ENCODE data around the gene IL27RA.
"Not testable (repeated sequence)": the region's sequence is repeated elsewhere in the genome, so short reads cannot be mapped to it uniquely, and the experiment has no call there.

IL27RA gene

DNA sequence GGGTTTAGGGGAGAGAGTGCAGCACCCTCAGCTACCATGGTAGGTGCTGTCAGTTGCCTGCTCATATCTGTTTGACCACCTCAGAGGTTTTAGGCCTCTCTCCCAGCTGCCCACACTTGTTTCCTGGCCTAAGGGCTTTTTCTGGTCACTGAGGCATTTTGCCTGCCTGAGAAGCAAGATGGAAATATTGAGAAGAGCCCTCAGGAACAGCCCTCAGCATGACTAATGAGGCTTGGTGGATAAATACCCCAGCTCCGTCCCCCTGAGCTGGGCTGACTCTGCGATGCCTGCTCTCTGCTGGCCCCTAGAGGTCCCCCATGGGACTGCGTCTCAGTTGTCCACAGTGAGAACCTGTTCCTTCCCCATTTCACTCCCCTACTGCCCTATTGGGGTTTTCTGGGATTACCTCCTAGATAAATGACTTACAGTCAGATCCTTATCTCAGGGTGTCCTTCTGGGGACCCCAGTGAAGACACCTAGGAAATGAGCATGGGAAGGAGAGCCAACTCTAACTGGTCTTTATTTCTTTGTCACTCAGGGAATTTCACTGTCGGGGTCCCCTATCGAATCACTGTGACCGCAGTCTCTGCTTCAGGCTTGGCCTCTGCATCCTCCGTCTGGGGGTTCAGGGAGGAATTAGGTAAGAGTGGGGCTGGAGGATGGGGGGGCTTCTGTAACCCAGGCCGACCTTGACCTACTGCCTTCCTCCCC lies 17.0 kb downstream of the IL27RA start:
- Histone ChIP-seq H3K36me3 (ENCODE audit: control insufficient read depth, insufficient read depth, low read length) (no peaks in the 10 kb centered on the region), H3K9ac (ENCODE audit: low read length) (no peak overlapping the region), H3K4me3 (ENCODE audit: low read length) (no peak overlapping the region), H3K9me3 (ENCODE audit: control insufficient read depth, low read length) (no peaks in the 10 kb centered on the region), H3K4me1 (ENCODE audit: control insufficient read depth, insufficient read depth, low read length) (no peaks in the 10 kb centered on the region), H3K27me3 (ENCODE audit: control insufficient read depth, insufficient read depth, low read length) (no peaks in the 10 kb centered on the region)

DNA sequence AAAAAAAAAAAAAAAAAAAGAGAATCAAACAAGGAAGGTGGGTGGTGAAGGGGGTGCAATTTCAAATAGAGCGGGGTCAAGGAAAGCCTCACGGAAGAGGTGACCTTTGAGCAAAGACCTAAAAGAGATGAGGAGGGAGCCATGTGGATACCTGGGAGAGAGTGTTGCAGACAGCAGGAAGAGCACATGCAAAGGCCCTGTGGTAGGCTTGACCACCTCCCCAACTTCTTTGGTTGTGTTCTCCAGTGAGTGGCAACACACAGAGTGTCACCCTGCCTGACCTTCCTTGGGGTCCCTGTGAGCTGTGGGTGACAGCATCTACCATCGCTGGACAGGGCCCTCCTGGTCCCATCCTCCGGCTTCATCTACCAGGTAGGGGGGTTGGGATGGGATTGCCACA lies 18.9 kb downstream of the IL27RA start:
- H3K36me3 ChIP-seq (ENCODE audit: control insufficient read depth, insufficient read depth, low read length): no peaks in the 10 kb centered on the region
- no peak overlapping the region for H3K9ac ChIP-seq (ENCODE audit: low read length)
- no peaks in the 10 kb centered on the region for H3K27me3 ChIP-seq (ENCODE audit: control insufficient read depth, insufficient read depth, low read length)
- H3K9me3 ChIP-seq (ENCODE audit: control insufficient read depth, low read length): no peaks in the 10 kb centered on the region
- no peaks in the 10 kb centered on the region for H3K4me1 ChIP-seq (ENCODE audit: control insufficient read depth, insufficient read depth, low read length)
- H3K4me3 ChIP-seq (ENCODE audit: low read length): no peak overlapping the region

DNA sequence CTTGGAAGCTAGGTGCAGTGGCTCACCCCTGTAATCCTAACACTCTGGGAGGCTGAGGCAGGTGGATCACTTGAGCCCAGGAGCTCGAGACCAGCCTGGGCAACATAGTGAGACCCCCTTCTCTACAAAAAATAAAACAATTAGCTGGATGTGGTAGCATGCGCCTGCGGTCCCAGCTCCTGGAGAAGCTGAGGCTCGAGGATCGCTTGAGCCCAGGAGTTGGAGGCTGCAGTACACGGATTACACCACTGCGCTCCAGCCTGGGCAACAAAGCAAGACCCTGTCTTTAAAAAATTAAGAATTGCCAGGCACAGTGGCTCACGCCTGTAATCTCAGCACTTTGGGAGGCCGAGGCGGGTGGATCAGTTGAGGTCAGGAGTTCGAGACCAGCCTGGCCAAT lies 19.4 kb downstream of the IL27RA start:
- not testable (repeated sequence) for H3K36me3 ChIP-seq (ENCODE audit: control insufficient read depth, insufficient read depth, low read length); H3K9ac ChIP-seq (ENCODE audit: low read length); H3K27me3 ChIP-seq (ENCODE audit: control insufficient read depth, insufficient read depth, low read length); H3K4me3 ChIP-seq (ENCODE audit: low read length); H3K9me3 ChIP-seq (ENCODE audit: control insufficient read depth, low read length); H3K4me1 ChIP-seq (ENCODE audit: control insufficient read depth, insufficient read depth, low read length)

DNA sequence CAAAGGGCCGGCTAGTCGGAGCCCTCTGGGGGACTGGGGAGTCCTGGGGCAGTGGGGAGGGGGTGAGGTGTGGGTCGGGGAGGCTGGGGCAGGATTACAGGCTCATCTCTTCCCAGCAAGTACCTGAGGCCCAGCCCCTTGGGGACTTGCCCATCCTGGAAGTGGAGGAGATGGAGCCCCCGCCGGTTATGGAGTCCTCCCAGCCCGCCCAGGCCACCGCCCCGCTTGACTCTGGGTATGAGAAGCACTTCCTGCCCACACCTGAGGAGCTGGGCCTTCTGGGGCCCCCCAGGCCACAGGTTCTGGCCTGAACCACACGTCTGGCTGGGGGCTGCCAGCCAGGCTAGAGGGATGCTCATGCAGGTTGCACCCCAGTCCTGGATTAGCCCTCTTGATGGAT lies 20.4 kb downstream of the IL27RA start:
- Histone ChIP-seq H3K4me1 (ENCODE audit: control insufficient read depth, insufficient read depth, low read length) (peaks cover 3% of the 10 kb centered on the region), H3K4me3 (ENCODE audit: low read length) (no peak overlapping the region), H3K27me3 (ENCODE audit: control insufficient read depth, insufficient read depth, low read length) (no peaks in the 10 kb centered on the region), H3K9ac (ENCODE audit: low read length) (no peak overlapping the region), H3K36me3 (ENCODE audit: control insufficient read depth, insufficient read depth, low read length) (no peaks in the 10 kb centered on the region), H3K9me3 (ENCODE audit: control insufficient read depth, low read length) (no peaks in the 10 kb centered on the region)

DNA sequence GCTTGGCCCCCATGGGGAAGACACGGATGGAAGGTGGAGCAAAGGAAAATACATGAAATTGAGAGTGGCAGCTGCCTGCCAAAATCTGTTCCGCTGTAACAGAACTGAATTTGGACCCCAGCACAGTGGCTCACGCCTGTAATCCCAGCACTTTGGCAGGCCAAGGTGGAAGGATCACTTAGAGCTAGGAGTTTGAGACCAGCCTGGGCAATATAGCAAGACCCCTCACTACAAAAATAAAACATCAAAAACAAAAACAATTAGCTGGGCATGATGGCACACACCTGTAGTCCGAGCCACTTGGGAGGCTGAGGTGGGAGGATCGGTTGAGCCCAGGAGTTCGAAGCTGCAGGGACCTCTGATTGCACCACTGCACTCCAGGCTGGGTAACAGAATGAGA lies 20.9 kb downstream of the IL27RA start:
- Histone ChIP-seq H3K27me3 (ENCODE audit: control insufficient read depth, insufficient read depth, low read length) (no peaks in the 10 kb centered on the region), H3K4me3 (ENCODE audit: low read length) (no peak overlapping the region), H3K4me1 (ENCODE audit: control insufficient read depth, insufficient read depth, low read length) (peaks cover 3% of the 10 kb centered on the region), H3K36me3 (ENCODE audit: control insufficient read depth, insufficient read depth, low read length) (no peaks in the 10 kb centered on the region), H3K9ac (ENCODE audit: low read length) (no peak overlapping the region), H3K9me3 (ENCODE audit: control insufficient read depth, low read length) (no peaks in the 10 kb centered on the region)

DNA sequence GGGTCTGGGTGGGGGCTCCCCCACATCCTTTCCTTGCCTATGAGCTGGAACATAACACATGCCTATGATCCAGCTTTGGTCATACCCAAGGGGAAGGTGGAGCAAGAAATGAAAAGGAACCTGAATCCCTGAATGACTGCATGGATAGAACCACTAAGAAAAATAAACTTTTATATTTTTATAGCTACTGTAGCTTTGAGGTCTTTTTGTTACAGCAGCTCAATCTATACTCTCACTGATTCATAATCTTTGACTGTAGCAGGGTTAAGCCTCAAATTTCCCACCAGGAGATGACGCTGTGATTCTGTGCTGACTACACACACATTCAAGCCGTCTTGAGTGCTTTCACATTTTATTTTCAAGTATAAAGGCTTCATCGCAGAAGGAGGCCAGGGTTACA lies 21.5 kb downstream of the IL27RA start:
- Histone ChIP-seq H3K36me3 (ENCODE audit: control insufficient read depth, insufficient read depth, low read length) (no peaks in the 10 kb centered on the region), H3K9ac (ENCODE audit: low read length) (no peak overlapping the region), H3K4me3 (ENCODE audit: low read length) (no peak overlapping the region), H3K4me1 (ENCODE audit: control insufficient read depth, insufficient read depth, low read length) (peaks cover 3% of the 10 kb centered on the region), H3K9me3 (ENCODE audit: control insufficient read depth, low read length) (no peaks in the 10 kb centered on the region), H3K27me3 (ENCODE audit: control insufficient read depth, insufficient read depth, low read length) (peaks cover 4% of the 10 kb centered on the region)

DNA sequence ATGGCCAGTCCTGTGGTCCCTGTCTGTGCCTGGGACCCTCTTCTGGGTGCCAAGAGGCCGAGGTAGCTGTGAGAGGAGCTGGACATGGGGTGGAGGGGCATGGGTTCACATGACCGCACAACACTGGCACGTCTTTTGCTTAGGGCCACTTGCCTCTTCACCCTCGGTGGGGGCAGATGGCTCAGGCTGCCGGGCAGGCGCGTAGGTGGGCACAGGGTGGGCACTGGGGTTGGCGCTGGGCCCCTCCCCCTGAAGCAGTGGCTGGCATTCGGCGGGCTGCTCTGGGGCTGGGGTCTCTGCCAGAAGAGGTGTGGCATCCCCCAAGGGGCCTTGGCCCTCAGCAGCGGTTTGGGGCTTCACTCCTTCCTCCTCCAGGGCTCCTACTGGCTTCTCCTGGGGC lies 21.9 kb downstream of the IL27RA start:
- Histone ChIP-seq H3K36me3 (ENCODE audit: control insufficient read depth, insufficient read depth, low read length) (no peaks in the 10 kb centered on the region), H3K9ac (ENCODE audit: low read length) (no peak overlapping the region), H3K9me3 (ENCODE audit: control insufficient read depth, low read length) (no peaks in the 10 kb centered on the region), H3K27me3 (ENCODE audit: control insufficient read depth, insufficient read depth, low read length) (peaks cover 8% of the 10 kb centered on the region), H3K4me3 (ENCODE audit: low read length) (no peak overlapping the region), H3K4me1 (ENCODE audit: control insufficient read depth, insufficient read depth, low read length) (peaks cover 3% of the 10 kb centered on the region)

DNA sequence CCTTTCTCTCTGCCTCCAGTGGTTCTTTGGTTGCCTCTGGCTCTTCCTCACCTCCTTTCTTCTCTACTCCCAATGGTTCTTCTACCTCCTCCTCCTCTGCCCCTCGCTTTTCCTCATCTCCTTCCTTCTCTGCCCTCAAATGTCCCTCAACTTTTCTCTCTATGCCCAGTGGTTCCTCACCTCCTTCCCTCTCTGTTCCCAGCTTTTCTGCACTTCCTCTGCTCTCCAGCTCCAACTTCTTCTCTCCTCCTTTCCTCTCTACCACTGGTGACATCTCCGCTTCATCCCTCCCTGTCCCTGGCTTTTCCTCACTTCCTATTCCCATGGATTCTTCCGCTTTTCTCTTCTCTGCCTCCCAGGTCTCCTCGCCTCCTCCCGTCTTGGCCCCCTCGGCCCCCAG lies 22.5 kb downstream of the IL27RA start:
- H3K9me3 ChIP-seq (ENCODE audit: control insufficient read depth, low read length): no peaks in the 10 kb centered on the region
- no peaks in the 10 kb centered on the region for H3K36me3 ChIP-seq (ENCODE audit: control insufficient read depth, insufficient read depth, low read length)
- H3K9ac ChIP-seq (ENCODE audit: low read length): no peak overlapping the region
- peaks cover 14% of the 10 kb centered on the region for H3K27me3 ChIP-seq (ENCODE audit: control insufficient read depth, insufficient read depth, low read length)
- H3K4me3 ChIP-seq (ENCODE audit: low read length): no peak overlapping the region
- peaks cover 3% of the 10 kb centered on the region for H3K4me1 ChIP-seq (ENCODE audit: control insufficient read depth, insufficient read depth, low read length)

DNA sequence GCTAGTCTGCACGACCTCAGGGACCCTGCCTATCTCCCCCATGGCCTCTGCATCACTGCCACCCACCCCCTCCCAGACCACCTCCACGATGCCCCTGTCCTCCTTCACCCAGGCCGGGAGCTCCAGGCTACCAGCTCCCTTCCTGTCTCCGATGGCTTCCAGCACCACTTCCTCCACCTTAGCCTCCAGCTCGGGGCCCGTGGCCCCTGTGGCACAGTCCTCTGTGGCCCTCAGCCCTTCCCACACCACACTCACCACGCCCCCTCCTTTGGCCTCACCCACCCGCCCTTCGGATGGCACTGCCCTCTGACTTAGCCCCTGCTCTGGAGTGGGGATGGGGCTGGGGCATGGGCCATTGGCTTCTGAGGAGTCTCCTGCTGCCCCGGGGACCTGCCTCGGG lies 23.2 kb downstream of the IL27RA start:
- H3K36me3 ChIP-seq (ENCODE audit: control insufficient read depth, insufficient read depth, low read length): no peaks in the 10 kb centered on the region
- peaks cover 16% of the 10 kb centered on the region for H3K27me3 ChIP-seq (ENCODE audit: control insufficient read depth, insufficient read depth, low read length)
- no peaks in the 10 kb centered on the region for H3K9me3 ChIP-seq (ENCODE audit: control insufficient read depth, low read length)
- no peak overlapping the region for H3K9ac ChIP-seq (ENCODE audit: low read length)
- H3K4me3 ChIP-seq (ENCODE audit: low read length): no peak overlapping the region
- peaks cover 3% of the 10 kb centered on the region for H3K4me1 ChIP-seq (ENCODE audit: control insufficient read depth, insufficient read depth, low read length)

DNA sequence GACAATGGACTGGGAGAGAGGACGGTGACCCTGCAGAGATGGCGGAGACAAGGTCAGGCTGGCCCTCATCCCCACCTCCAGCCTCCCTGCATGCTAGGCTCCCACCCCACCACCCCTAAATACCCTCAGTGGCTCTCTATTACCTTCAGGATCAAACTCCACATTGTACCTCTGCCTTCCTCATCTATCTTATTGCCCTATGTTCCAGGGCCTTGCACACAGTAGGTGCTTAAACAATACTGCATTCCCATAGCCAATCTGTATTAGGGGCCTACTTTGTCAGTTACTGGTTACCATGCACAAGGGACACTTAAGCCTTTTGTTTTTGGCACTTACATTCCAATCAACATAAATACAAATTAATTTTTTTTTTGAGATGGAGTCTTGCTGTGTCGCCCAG lies 23.8 kb downstream of the IL27RA start:
- H3K9ac ChIP-seq (ENCODE audit: low read length): no peak overlapping the region
- H3K36me3 ChIP-seq (ENCODE audit: control insufficient read depth, insufficient read depth, low read length): no peaks in the 10 kb centered on the region
- H3K27me3 ChIP-seq (ENCODE audit: control insufficient read depth, insufficient read depth, low read length): peaks cover 18% of the 10 kb centered on the region
- H3K9me3 ChIP-seq (ENCODE audit: control insufficient read depth, low read length): no peaks in the 10 kb centered on the region
- H3K4me1 ChIP-seq (ENCODE audit: control insufficient read depth, insufficient read depth, low read length): peaks cover 3% of the 10 kb centered on the region
- H3K4me3 ChIP-seq (ENCODE audit: low read length): no peak overlapping the region

DNA sequence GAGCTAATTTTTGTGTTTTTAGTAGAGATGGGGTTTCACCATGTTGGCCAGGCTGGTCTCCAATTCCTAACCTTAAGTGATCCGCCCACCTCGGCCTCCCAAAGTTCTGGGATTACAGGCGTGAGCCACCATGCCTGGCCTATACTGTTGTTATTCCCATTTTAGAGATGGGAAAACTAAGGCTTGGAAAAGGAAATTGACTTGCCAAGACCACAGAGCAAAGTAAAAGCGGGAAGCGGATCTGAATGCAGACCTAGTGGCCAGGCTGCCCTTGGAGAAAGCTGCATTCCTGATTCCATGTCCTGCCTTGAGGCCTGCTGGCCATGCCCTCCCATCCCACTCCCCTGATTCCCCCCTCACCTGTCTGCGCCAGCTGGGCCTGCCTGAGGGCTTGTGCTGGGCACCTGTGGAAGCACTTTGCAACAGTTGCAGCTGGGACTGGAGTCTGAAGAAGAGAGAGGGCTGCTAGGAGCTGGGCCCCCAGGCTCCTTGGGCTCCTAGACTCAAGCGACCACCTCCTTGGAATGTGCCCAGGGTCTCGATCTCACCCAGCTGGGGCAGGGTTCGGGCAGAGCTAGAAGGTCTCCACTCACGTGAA lies 24.6 kb downstream of the IL27RA start:
- H3K27me3 ChIP-seq (ENCODE audit: control insufficient read depth, insufficient read depth, low read length): peaks cover 23% of the 10 kb centered on the region
- H3K36me3 ChIP-seq (ENCODE audit: control insufficient read depth, insufficient read depth, low read length): no peaks in the 10 kb centered on the region
- no peak overlapping the region for H3K9ac ChIP-seq (ENCODE audit: low read length)
- no peak overlapping the region for H3K4me3 ChIP-seq (ENCODE audit: low read length)
- H3K4me1 ChIP-seq (ENCODE audit: control insufficient read depth, insufficient read depth, low read length): peaks cover 5% of the 10 kb centered on the region
- H3K9me3 ChIP-seq (ENCODE audit: control insufficient read depth, low read length): no peaks in the 10 kb centered on the region

DNA sequence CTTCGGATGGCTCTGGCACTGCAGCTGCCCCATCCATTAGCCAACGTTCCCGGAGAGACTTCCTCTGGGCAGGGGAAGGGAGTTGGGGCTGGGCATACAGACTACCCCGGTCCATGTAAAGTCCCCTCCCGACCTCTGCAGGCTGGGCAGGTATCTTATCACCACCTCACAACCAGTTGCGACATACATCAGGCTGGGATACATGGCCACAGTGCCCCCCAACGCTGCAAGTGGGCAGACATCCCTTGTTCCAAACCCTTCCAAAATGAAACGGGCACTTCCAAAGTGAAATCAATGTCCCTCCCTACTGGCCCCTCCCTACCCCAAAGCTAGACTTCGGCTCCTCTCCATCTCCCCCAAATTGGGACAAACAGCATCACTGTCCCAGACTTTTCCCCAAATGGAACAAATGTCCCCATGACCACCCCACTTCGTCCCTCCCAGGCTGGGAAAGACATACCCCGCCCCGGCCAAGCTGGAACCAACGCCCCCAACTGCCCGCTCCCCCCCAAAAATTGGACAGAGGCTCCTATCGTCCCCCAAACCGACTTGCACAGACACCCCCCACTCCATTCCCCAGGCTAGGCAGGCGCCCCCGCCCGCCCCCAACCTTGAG lies 25.3 kb downstream of the IL27RA start:
- no peaks in the 10 kb centered on the region for H3K36me3 ChIP-seq (ENCODE audit: control insufficient read depth, insufficient read depth, low read length)
- no peak overlapping the region for H3K4me3 ChIP-seq (ENCODE audit: low read length)
- peaks cover 28% of the 10 kb centered on the region for H3K27me3 ChIP-seq (ENCODE audit: control insufficient read depth, insufficient read depth, low read length)
- H3K9ac ChIP-seq (ENCODE audit: low read length): no peak overlapping the region
- no peaks in the 10 kb centered on the region for H3K9me3 ChIP-seq (ENCODE audit: control insufficient read depth, low read length)
- H3K4me1 ChIP-seq (ENCODE audit: control insufficient read depth, insufficient read depth, low read length): peaks cover 12% of the 10 kb centered on the region
